GF-D8 (cell line): ENCODE measurements around the gene CACNA1B.

Experiments
- DNase-seq: peaks from one replicate; lab custom pipeline; 2025; lab: John Stamatoyannopoulos, UW

The CACNA1B gene

DNA sequence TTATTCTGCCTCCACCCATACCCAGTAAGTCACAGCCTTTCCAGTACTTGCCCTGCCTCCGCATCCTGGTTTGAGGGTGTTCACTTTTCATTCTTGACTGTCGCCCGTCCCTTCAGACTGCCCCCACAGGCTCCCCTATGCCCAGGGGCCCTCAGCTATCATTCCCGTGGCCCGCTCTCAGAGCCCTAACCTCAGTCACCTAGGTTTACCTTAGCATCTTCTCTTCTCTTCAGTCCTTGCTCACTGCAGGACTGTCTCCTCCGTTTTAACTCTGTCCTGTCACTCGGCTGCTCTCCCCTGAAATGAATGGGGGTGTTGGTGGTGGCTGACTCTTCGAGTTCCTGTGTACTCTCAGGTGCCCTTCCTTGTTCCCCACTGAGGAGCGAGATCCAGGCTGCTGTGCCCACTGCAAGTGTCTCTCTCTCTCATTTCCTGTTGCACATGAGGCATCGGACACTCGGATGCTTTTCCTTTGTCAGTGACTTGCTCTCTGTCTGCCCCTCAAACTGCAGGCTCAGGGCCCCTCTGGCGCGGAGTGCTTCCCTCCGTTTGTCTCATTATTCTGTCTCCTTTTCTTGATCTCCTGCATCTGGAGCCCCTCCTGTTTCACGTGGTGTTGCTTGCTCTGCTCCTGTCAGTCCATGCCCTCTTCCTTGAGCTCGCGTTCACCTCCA is 89.8 kb downstream of the CACNA1B start:
- DNase-seq: no peak

DNA sequence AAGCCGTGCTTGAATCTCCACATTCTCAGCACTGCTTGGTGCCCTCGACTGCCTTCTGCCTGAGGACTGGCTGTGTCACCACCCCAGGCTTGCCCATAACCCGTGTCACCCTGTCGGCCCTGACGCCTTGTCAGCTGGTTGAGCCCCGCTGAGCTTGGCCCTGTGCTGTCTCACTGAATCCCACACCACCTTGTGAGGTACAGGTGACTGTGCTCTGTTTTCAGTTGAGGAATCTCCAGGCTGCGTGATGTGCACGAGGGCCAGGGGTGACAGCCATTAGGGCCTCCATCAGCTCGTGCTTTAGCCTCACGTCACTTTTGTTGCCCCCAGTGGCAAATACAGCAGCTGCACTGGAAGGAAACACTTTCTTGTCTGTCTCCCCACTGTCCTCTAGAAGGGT is 90.7 kb downstream of the CACNA1B start:
- no peak for DNase-seq

DNA sequence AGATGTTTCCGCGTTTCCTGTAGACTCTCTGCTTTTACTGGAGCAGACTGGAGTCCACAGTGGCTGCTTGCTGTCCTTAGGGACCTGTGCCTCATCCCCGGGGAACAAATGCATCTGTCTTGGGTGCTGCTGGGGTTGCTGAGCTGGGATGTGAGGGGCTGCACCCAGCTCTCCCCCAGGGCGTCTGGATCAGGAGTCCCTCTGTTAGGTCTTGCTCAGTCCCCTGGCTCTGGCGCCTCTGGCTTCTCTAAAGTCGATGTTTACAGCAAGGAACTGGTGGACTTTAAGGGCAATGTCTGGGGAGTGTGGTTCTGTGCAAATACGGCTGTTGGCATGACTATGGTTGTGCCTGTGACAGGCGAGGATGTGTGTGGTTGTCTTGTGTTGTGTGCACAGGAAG is 91.4 kb downstream of the CACNA1B start:
- DNase-seq: no peak

DNA sequence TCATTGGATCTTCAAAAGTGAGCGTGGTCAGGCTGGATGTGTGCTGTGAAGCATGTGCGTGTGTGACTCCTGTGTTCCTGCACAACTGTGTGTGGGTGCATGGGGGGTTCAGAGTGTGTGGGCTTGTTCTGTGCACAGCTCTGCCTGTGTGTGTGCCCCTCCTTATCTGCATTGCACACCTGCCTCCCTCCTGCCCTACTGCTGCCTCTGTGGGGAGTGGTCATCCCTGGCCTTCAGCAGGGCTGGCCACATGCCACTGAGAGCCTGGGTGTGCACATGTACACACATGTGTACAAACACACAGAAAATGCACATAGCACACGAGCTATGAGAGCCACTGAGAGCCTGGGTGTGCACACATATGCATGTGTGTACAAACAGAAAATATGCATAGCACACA is 92.1 kb downstream of the CACNA1B start:
- DNase-seq: no peak

DNA sequence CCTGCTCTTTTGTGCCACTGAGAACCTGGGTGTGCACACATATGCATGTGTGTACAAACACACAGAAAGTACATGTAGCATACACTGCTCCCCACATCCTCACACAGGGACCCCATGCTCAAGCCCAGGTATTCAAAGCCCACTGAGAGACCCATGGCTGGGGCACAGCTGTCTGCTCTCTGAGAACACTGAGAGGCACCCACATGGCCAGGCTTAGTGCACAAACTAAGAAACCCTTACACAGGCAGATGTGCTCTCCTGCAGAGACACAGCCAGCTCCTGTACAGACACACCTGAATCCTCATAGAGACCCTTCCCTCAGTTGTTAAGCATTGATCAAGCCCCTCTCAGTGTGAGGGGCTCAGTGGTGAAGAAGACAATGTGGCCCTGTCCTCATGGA is 92.5 kb downstream of the CACNA1B start:
- no peak for DNase-seq

DNA sequence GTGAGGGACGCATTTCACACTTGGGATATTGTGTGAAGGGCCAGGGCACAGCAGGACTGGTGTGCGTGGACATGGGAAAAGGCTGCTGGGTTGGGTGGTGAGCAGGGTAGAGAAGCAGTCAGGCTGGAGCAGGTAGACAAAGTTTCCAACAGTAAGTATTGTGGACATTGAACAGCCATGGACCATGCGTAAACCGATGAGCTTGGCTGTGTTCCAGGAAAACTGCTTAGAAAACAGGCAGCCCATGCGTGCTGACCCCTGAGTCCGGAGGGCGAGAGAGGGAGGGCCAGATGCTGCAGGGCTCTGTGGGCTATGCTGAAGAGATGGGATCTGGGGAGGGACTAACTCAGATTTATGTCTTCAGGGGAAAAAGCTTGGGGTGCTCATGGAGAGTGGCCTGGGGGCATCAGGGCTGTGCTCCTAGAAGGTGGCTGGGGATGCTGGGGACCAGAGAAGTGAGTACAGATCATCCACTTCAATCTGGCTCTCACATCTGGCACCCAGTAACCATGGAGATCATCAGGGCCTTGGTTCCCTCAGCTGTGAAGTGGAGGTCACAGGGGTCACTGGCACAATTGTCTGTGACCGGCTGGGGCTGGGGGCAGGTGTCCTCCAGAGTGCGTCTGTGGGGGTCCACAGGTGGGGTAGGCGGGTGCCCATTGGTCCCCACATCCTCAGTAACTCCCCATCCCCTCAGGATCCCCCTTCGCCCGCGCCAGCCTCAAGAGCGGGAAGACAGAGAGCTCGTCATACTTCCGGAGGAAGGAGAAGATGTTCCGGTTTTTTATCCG is 93.3 kb downstream of the CACNA1B start:
- DNase-seq: no peak

DNA sequence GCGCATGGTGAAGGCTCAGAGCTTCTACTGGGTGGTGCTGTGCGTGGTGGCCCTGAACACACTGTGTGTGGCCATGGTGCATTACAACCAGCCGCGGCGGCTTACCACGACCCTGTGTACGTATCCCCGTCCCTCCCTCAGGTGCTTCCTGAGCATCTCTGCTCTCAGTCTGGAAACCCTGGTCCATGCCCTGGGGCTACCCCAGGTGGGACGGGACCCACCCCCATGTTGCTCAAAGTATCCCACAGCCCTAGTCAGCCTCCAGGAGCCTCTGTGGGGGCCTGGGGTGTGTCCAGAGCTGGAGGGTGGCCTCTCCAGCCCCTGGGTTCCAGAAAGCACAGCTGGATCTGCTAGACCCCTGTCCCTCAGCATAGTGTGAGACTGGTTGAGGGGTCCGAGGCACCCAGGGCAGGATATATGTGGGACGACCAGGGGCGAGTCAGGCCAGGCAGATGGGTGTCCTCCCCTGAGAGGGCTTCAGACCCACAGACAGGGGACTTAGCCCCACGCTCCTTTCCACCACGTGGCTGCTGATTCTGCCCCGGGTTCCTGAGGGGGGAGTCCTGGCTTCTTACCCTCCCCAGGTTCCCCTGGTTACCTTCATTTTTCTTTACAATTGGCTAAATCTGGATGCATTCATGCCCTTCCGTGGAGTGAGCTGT is 94.0 kb downstream of the CACNA1B start:
- no peak for DNase-seq

DNA sequence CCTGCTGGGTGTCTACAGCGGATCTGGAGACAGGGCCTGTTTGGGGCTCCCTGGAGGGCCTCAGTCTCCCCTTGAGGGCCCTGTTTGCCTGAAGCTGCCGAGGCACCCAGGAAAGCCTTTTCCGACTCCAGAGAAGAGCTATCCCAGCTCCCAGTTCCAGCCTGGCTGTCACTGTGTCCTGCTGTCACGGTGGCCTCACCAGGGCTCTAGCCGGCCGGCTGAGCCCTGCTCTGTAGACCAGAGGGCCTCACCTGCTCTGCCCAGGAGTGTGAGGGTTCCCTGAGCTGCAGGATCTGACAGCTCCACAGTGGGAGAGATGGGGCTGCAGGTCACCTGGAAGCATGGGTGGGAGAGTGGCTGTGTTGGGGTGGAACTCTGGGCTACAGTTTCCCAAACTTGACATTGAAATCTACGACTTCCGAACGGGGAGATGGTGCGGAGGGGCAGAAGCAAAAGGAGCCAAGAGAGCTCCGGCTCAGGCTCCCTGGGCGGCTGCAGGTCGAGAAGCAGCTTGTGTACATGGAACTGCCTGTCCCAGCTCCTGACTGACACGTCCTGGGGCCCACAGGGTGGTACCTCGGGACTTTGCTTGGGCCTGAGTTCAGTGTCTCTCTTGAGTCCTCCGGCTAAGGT is 94.9 kb downstream of the CACNA1B start:
- no peak for DNase-seq

DNA sequence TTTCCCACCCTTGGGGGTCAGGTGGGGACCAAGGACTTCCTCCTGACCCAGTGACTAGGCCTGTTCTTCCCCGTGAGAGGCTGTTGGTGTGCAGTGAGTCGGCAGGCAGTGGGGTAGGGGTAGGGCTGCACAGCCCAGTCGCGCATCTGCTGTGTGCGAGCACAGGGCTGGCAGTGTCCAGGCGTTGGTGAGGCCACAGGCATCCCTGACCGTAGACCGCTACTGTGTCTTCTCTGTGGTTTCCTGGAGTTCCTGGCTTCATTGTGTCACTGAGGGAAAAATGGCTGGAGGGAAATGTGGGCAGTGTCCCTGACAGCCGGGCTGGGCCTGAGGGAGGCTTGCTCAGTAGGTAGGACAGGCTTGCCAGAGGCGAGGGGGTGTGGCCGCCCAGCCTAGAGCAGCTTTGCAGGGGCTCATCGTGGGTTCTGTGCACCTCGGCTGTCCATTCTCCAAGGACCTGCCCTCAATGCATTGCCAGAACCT is 95.4 kb downstream of the CACNA1B start:
- DNase-seq: no peak

DNA sequence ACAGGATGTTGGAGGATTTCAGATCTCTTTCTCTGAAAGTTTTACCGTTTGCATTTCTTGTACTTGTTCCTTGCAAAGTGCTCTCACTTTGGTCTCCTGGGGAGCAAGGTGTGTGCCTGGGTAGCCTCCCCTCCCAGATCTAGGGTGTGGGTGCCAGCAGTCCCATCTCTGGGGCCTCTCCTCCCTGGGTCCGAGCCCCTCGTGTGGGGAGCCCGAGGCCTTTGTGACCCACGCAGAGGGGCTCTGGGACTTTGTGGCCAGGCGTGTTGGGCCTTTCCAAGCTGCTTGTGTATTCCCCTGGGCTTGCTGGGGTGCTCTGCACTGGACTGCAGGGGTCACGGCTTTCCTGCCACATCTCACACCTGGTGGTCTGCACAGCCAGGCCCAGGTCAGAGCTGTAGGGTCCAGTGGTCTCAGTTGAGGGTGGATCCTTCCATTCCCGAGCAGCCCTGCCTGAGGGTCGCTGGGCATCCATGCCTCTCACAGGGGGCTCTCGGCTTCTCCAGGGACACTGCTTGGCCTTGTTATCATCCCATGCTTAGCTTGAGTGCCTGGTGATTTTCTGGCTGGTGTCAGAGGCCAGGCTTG is 96.3 kb downstream of the CACNA1B start:
- no peak for DNase-seq

DNA sequence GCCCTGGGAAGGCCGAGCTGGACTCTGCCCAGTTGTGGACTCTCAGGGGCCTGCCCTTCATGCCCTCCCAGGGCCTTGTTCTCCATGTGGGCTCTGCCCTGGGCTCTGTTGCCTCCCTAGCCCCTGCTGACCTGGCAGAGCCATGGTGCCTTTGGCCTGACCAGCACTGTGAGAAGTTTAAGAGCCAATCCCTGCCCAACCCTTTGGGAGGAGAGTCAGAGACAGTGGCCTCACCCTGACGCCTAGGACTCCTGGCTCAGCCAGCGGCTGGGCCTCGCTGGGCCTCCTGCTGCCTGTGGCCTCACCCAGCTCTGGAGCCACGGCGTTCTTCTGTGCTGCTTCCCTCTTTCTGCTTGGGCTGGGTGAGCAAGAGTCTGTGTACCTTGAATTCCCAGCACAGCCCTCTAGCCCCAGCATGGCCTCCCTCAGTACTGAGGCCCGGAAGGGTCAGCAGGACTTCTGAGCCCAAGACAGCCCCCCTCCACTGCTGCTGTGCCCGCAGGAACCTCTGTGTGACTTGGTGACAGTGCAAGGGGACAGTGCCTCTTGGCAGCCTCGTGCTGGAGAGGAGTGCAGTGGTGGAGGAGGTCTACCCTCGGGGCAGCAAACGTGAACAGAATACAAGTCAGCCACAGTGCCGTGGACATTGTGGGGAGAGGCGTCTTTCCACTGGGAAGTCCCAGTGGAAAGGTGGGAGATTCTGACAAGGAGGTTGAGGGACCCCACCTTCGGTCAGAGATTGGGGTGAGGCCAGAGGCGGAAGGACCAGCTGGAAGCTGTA is 97.4 kb downstream of the CACNA1B start:
- no peak for DNase-seq

DNA sequence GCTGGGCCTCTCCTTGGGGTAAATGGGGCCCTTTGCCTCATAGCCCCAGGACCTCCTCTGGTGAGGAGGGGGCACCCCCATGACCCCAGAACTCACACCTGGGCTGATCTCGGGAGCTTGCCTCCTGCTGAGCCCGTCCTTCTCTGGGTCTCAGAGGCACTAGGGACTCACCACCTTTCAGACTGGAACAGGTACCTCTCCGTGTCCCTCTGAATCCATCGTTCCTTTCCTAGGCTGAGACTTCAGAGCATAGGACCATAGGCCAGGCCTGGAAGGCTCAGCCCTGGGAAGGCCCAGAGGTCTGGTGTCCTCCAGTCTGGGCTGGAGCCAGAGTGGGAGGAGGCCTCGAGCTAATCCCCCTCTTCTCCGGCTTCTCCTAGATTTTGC is 97.9 kb downstream of the CACNA1B start:
- no peak for DNase-seq

DNA sequence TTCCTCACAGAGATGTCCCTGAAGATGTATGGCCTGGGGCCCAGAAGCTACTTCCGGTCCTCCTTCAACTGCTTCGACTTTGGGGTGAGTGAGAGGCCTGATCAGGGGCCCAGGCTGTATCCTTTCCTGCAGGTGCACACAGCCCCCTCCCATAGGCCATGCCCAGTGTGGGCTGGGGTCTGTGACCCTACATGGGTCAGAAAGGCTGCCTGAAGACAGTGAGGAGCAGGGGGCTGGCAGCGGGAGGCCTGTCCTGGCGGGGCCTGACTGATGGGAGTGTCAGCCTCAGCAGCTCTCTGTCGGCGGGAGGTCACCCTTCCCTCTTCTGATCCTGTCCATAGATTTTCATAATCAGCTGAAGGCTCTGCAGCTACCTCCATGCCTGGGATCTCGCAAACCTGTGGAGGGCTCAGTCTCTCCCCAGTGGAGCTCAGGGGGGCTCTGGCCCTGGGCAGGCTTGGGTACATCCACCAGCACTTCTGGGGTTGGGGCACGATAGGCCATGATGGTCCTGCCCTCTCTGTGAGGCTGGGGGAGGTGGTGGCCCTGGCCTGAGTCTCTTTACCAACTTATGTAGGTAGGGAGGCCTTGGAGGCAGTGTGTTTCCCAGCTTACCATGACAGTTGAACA is 98.5 kb downstream of the CACNA1B start:
- no peak for DNase-seq

DNA sequence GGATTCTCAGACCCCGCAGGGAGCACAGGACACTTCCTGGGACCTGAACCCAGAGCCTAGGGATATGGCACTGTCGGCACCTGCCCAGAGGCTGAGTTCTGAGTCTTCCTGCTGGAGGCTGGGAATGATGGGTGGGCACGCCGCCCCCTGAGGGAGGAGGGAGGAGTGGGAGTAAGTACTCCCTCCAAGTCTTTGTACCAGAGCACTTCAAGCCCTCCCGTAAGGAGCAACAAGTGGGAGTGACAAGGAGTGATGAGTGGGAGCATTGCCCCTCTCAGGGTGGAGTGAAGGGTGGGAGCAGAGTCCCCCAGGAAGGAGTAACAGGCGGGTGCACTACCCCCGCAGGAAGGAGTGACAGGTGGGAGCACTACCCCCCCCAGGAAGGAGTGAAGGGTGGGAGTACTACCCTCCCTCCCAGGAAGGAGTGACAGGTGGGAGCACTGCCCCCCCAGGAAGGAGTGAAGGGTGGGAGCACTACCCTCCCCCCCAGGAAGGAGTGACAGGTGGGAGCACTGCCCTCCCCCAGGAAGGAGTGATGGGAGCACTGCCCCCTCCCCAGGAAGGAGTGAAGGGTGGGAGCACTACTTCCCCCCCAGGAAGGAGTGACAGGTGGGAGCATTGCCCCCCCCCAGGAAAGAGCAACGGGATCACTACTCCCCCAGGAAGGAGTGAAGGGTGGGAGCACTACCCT is 100.1 kb downstream of the CACNA1B start:
- no peak for DNase-seq

DNA sequence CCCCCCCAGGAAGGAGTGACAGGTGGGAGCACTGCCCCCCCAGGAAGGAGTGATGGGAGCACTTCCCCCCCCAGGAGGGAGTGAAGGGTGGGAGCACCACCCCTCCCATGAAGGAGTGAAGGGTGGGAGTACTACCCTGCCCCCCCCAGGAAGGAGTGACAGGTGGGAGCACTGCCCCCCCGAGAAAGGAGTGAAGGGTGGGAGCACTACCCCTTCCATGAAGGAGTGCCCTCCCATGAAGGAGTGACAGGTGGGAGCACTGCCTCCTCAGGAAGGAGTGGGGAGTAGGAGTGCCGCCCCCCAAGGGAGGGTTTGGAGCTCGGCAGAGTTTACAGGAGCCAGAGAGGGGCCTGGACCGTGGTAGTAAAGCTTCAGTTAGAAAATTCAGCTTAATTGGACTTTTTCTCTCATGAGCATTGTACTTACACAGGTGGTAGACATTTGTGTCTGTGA is 100.7 kb downstream of the CACNA1B start:
- DNase-seq: no peak

DNA sequence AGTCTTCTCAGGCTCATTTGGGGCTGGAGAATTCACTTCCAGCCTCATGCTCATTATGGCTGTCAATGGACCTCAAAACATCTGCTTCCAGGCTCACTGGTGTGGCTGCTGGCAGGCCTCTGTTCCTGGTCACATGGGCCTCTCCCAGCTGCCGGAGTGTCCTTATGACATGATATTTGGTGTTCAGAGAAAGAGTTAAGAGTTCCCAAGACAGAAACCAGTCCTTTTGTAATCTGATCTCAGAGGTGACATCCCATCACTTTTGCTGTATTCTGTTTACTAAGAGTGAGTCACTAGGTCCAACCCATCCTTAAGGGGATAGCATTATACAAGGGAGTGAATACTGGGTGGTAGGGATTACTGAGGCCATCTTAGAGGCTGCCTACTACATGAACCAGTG is 104.6 kb downstream of the CACNA1B start:
- no peak for DNase-seq

DNA sequence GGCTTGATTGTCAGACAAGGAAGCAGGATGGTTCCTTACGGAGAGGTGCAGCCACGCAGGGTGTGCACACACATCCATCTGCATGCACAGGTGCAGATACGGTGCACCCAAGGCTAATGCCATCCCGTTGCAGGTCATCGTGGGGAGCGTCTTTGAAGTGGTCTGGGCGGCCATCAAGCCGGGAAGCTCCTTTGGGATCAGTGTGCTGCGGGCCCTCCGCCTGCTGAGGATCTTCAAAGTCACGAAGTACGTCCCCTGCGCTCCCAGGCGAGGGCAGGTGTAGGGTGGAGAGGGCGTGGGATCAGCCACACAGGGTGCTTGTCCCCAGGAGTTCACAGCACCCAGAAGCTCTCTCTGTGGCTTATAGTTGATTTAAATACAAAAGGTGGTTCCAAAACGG is 106.4 kb downstream of the CACNA1B start:
- no peak for DNase-seq

DNA sequence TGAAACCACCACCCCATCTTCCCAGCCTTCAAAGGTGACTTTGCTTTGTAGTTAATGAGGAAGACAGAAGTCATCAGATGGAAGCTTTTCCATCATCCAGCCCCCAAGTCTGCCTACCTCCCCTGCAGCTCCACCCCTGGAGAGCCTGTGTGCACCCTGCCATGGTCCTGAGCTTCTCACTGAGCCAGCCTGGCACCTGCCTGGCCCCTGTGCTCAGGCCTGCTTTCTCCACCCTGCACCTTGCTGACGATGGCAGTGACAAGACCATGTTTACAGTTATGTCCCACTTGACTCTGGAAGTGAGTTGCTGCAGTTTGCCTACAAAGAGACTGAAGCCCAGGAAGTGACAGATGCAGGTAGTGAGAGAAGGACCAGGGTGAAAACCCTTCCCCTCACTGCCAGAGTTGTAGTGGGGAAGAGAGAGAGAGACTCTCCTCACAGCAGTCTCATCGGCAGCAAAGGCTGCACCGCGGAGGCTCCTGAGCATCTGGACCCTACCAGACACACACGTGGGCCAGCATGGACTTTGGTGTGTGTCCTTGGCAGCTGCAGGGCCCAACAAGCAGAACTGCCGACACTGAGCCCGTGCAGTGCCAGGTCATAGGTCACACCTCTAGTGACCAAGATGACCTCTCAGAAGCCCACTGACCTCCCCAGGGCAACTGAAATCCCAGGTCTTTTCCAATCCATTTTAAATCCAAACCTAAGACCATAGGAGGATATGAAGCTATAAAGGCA is 107.1 kb downstream of the CACNA1B start:
- DNase-seq: no peak

DNA sequence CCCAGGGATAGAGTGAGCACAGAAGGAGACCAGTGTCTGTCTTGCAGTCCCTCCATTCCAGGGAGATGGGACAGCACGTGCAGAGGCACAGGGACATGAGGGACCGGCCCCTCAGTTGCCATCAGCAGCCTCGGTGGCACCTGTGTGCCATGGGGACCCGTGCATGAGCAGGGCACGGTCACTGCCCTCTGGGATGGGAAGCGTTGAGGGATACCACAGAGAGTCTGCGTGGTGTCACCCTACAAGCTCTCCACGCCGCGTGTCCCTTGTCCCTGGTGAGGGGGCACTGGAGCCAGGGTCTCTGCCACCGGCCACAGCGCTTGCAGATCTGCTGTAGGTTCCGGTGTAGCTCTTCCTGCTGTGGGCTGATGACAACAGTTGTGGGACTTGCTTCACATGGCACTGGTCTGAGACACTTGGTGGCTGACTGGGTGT is 108.1 kb downstream of the CACNA1B start:
- DNase-seq: no peak
